ENCODE results near the gene NLRP4.

The NLRP4 gene

DNA sequence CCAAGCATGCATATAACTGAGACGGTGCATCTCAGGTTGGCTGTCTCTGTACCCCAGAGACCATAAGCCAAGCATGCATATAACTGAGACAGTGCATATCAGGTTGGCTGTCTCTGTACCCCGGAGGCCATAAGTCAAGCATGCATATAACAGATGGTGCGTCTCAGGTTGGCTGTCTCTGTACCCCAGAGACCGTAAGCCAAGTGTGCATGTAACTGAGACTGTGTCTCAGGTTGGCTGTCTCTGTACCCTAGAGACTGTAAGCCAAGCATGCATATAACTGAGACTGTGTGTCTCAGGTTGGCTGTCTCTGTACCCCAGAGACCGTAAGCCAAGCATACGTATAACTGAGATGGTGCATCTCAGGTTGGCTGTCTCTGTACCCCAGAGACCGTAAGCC, 30.8 kb downstream of the NLRP4 start:
- DNase-seq (ENCODE audit: low read depth): no peak
- no peak overlapping the region for H3K4me3 ChIP-seq (ENCODE audit: low read depth, low read length)
- TF ChIP-seq, protein P1, sequence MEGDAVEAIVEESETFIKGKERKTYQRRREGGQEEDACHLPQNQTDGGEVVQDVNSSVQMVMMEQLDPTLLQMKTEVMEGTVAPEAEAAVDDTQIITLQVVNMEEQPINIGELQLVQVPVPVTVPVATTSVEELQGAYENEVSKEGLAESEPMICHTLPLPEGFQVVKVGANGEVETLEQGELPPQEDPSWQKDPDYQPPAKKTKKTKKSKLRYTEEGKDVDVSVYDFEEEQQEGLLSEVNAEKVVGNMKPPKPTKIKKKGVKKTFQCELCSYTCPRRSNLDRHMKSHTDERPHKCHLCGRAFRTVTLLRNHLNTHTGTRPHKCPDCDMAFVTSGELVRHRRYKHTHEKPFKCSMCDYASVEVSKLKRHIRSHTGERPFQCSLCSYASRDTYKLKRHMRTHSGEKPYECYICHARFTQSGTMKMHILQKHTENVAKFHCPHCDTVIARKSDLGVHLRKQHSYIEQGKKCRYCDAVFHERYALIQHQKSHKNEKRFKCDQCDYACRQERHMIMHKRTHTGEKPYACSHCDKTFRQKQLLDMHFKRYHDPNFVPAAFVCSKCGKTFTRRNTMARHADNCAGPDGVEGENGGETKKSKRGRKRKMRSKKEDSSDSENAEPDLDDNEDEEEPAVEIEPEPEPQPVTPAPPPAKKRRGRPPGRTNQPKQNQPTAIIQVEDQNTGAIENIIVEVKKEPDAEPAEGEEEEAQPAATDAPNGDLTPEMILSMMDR (IDR thresholded peaks at IDR 0.05; ENCODE audit: insufficient read depth, low read depth, low read length, missing control alignments): no peak

DNA sequence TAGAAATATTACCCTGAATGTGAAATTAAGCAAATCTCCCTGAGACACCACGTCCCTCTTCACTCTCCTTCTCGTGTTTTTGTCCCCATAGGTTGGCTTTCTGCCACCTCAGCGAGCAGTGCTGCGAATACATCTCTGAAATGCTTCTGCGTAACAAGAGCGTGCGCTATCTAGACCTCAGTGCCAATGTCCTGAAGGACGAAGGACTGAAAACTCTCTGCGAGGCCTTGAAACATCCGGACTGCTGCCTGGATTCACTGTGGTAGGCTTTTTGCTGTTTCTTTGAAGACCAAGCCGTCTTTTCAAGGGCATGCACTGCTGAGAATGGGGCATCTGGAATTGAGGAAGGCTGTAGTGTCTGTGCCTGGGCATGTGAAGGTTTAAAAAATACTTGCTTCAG, 34.4 kb downstream of the NLRP4 start:
- TF ChIP-seq, protein P1 (IDR thresholded peaks at IDR 0.05; ENCODE audit: insufficient read depth, low read depth, low read length, missing control alignments): no peak
- no peak for DNase-seq (ENCODE audit: low read depth)
- no peak overlapping the region for H3K4me3 ChIP-seq (ENCODE audit: low read depth, low read length)

DNA sequence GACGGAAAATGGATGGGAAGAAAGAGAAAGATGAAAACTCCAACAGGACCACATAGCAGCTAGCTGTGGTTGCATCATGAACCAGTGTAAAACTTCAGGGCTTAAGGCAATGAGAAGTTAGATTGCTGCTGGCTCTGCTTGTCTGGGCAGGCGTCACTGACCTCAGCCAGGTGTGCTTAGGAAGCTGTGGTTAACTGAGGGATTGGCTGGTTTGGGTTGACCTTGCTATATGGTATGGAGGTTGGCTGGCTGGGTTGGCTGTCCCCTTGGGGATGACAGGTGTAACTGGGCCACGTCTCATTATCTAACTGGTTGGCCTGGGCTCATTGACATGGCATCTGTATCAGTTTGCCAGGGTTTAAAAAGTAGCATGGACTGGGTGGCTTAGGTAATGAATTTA, 40.9 kb downstream of the NLRP4 start:
- TF ChIP-seq, protein P1 (IDR thresholded peaks at IDR 0.05; ENCODE audit: insufficient read depth, low read depth, low read length, missing control alignments): no peak

DNA sequence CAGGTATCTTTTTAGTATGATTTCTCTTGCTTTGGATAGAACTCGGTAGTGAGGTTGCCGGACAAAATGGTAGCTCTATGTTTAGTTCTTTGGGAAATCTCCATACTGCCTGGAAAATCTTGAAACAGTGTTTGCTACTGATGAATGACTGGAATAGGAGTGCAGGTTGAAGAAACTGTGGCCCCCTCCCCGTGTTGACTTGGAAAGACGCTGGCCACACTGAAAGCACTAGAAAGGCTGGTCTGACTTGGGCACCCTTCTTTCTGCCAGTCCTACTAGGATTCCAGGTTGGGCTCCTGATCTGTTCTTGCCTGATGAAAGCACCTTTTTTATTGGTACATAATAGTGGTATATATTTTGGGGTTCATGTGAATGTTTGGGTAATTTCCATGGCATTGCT, 46.3 kb downstream of the NLRP4 start:
- TF ChIP-seq, protein P1 (IDR thresholded peaks at IDR 0.05; ENCODE audit: insufficient read depth, low read depth, low read length, missing control alignments): no peak

More for the DNA sequence above, 40.9 kb downstream of the NLRP4 start:
- DNase-seq (ENCODE audit: low read depth): no peak
- H3K4me3 ChIP-seq (ENCODE audit: low read depth, low read length): no peak overlapping the region

DNA sequence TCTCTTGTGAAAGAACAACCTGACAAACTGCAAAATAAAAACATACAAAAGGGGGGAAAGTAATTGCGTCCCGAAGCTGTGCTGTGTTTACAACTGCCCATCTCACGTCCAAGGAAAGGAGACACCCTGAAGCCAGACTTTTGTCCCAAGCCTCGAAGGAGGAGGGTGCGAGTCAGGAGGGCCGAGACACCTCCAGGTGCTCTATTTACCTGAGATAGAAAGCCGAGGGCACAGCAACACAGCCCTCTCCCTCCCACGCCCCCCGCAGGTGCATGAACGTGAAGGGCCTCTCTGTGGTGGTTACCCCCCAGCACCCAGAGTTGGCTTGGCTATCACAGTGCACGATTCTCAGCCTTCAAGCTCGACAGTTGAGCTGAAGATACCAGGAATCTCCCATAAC, 62.6 kb downstream of the NLRP4 start:
- DNase-seq (ENCODE audit: low read depth): no peak
- TF ChIP-seq, protein P1 (IDR thresholded peaks at IDR 0.05; ENCODE audit: insufficient read depth, low read depth, low read length, missing control alignments): no peak
- no peak overlapping the region for H3K4me3 ChIP-seq (ENCODE audit: low read depth, low read length)

More for the DNA sequence above, 46.3 kb downstream of the NLRP4 start:
- no peak for DNase-seq (ENCODE audit: low read depth)
- no peak overlapping the region for H3K4me3 ChIP-seq (ENCODE audit: low read depth, low read length)

DNA sequence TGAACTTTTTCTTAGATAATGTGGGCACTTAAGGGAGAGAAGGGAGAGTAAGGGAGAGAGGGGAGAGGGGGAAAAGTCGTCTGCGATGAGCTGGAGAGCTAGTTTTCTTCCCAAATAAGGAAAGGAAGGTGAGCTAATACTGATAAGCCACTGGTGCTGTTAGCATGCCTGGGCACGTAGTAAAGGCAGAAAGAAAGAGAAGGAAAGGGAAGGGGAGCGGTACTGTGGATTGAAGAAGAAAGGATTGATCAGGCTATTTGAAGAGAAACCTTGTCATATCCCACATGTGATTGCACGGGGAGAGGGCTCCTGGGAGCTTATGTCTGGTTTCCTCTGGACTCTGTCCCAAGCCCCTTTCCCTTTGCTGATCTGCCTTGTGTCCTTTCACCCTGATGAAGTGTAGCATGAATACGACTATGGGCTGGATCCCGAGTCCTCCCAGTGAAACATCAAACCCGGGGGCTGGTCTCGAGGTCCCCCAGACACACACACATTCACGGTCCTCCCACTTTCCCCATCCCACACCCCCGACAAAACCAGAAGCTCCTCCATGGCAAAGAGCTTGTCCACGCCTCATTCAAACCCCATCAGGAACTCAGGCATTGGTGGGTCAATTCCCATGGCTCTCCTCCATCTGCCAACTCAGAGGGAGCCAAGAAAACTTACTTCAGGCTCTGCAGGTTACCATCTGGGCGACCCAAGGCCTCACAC, 65.2 kb downstream of the NLRP4 start:
- DNase-seq (ENCODE audit: low read depth): no peak
- TF ChIP-seq, protein P1 (IDR thresholded peaks at IDR 0.05; ENCODE audit: insufficient read depth, low read depth, low read length, missing control alignments): no peak
- H3K4me3 ChIP-seq (ENCODE audit: low read depth, low read length): no peak overlapping the region
